T-helper 1 cell treated with Interleukin-12 subunit alpha and Interleukin-12 subunit beta and Interleukin-4 antibody, amounts not matched to agents 30 ng/mL and 1 ng/mL, for 36 hours (primary cell): ENCODE measurements around the gene RIC3. TPM values are rescaled to one million over a fixed set of nuclear protein-coding genes. Genes with fewer than 3 reads are reported as not detected.

Source experiments
- total RNA-seq: library from RNA; stranded (reverse); gene quantifications from 2 replicates; pipeline ENCODE4 v1.2.3, GENCODE V29; 2022

RIC3 gene
- total RNA-seq, 1 donor from 2014 or later = 8.3 TPM

Other genes with a start within 250 kb of the RIC3 start
- not detected in 2 replicates for gene OR10A6, start 237.8 kb downstream of the RIC3 start, total RNA-seq
- gene OR10A3, start 227.3 kb downstream of the RIC3 start, total RNA-seq = not detected in 2 replicates
- not detected in 2 replicates for gene NLRP10, start 203.6 kb downstream of the RIC3 start, total RNA-seq
- 202 and 220 TPM in 2 replicates for gene EIF3F, start 181.7 kb downstream of the RIC3 start, total RNA-seq
- 0.05 and 0.07 TPM in 2 replicates for gene TUB, start 87.8 kb downstream of the RIC3 start, total RNA-seq
- gene LMO1, start 94.9 kb upstream of the RIC3 start, total RNA-seq = not detected in 2 replicates